H9 (cell line): ENCODE measurements around the gene WDR31. TPM values are rescaled to one million over a fixed set of nuclear protein-coding genes. Genes with fewer than 3 reads are reported as not detected.

Source experiments
- DNase-seq: peaks from one replicate; pipeline ENCODE4 v3.0.0-alpha.2; 2017
- H2AFZ ChIP-seq: one replicate; pipeline ENCODE4 v1.6.1; 2013; ENCODE audit warnings: mild to moderate bottlenecking, low read length, control low read depth, moderate library complexity
- H2AK5ac ChIP-seq: 2 replicates; pipeline ENCODE4 v1.6.1; 2013; ENCODE audit warnings: low read length, control low read depth, mixed read lengths; ENCODE audit not compliant: insufficient read length
- H2BK120ac ChIP-seq: one replicate; pipeline ENCODE4 v1.6.1; 2013; ENCODE audit warnings: low read depth, mild to moderate bottlenecking, low read length, control low read depth, inconsistent platforms; ENCODE audit not compliant: poor library complexity, severe bottlenecking
- H2BK12ac ChIP-seq: 2 replicates; pipeline ENCODE4 v1.6.1; 2013; ENCODE audit warnings: low read length, control low read depth, mixed read lengths, low read depth; ENCODE audit not compliant: insufficient read length
- H2BK15ac ChIP-seq: 2 replicates; pipeline ENCODE4 v1.6.1; 2013; ENCODE audit warnings: low read depth, low read length, control low read depth
- H2BK20ac ChIP-seq: one replicate; pipeline ENCODE4 v1.6.1; 2013; ENCODE audit warnings: low read depth, mild to moderate bottlenecking, low read length, control low read depth, inconsistent platforms; ENCODE audit not compliant: poor library complexity, severe bottlenecking
- H2BK5ac ChIP-seq: 2 replicates; pipeline ENCODE4 v1.6.1; 2013; ENCODE audit warnings: low read length, control low read depth, mixed read lengths; ENCODE audit not compliant: insufficient read length
- H3K14ac ChIP-seq: 2 replicates; pipeline ENCODE4 v1.6.1; 2013; ENCODE audit warnings: low read length, control low read depth; ENCODE audit not compliant: insufficient read depth
- H3K18ac ChIP-seq: 2 replicates; pipeline ENCODE4 v1.6.1; 2013; ENCODE audit warnings: low read depth, mild to moderate bottlenecking, mixed read lengths, low read length, control low read depth; ENCODE audit not compliant: insufficient read length
- H3K23ac ChIP-seq: 2 replicates; pipeline ENCODE4 v1.6.1; 2013; ENCODE audit warnings: low read length, control low read depth, mixed read lengths, low read depth; ENCODE audit not compliant: insufficient read length
- H3K23me2 ChIP-seq: 2 replicates; pipeline ENCODE4 v1.6.1; 2013; ENCODE audit warnings: low read depth, mild to moderate bottlenecking, mixed read lengths, low read length, control low read depth; ENCODE audit not compliant: insufficient read length, poor library complexity, severe bottlenecking
- H3K27ac ChIP-seq: 2 replicates; pipeline ENCODE4 v1.5.1; 2013; ENCODE audit warnings: low read length, control low read depth, mixed read lengths, low read depth; ENCODE audit not compliant: insufficient read length
- H3K27me3 ChIP-seq: 2 replicates; pipeline ENCODE4 v1.6.1; 2013; ENCODE audit warnings: low read length, control low read depth, inconsistent platforms; ENCODE audit not compliant: insufficient read depth
- H3K4ac ChIP-seq: 2 replicates; pipeline ENCODE4 v1.6.1; 2013; ENCODE audit warnings: low read depth, mild to moderate bottlenecking, control low read depth, inconsistent platforms, low read length, moderate library complexity
- H3K4me1 ChIP-seq: 2 replicates; pipeline ENCODE4 v1.6.1; 2013; ENCODE audit warnings: low read length, control low read depth, inconsistent platforms; ENCODE audit not compliant: insufficient read depth
- H3K4me2 ChIP-seq: 2 replicates; pipeline ENCODE4 v1.6.1; 2013; ENCODE audit warnings: low read length, control low read depth, mixed read lengths; ENCODE audit not compliant: insufficient read length, insufficient read depth
- H3K56ac ChIP-seq: 2 replicates; pipeline ENCODE4 v1.6.1; 2013; ENCODE audit warnings: low read depth, mild to moderate bottlenecking, mixed read lengths, low read length, control low read depth; ENCODE audit not compliant: insufficient read length
- H3K79me1 ChIP-seq: 2 replicates; pipeline ENCODE4 v1.6.1; 2013; ENCODE audit warnings: low read depth, mild to moderate bottlenecking, moderate library complexity, low read length, control low read depth, inconsistent platforms; ENCODE audit not compliant: insufficient read depth, poor library complexity, severe bottlenecking
- H3K79me2 ChIP-seq: 2 replicates; pipeline ENCODE4 v1.6.1; 2013; ENCODE audit warnings: low read length, control low read depth, inconsistent platforms; ENCODE audit not compliant: insufficient read depth
- H3K9ac ChIP-seq: 2 replicates; pipeline ENCODE4 v1.6.1; 2013; ENCODE audit warnings: low read length, control low read depth, mixed read lengths; ENCODE audit not compliant: insufficient read length; ENCODE audit errors: extremely low read depth
- H3K9me3 ChIP-seq: one replicate; pipeline ENCODE4 v1.6.1; 2013; ENCODE audit warnings: low read depth, low read length, inconsistent platforms; ENCODE audit not compliant: control insufficient read depth
- H3T11ph ChIP-seq: one replicate; pipeline ENCODE4 v1.6.1; 2013; ENCODE audit warnings: mild to moderate bottlenecking, low read length, control low read depth, inconsistent platforms
- H4K20me1 ChIP-seq: one replicate; pipeline ENCODE4 v1.6.1; 2013; ENCODE audit not compliant: control insufficient read depth, insufficient read length, insufficient read depth
- H4K5ac ChIP-seq: 2 replicates; pipeline ENCODE4 v1.6.1; 2013; ENCODE audit warnings: low read depth, mild to moderate bottlenecking, mixed read lengths, low read length, control low read depth; ENCODE audit not compliant: insufficient read length
- H4K8ac ChIP-seq: replicated peaks from 2 replicates; pipeline ENCODE4 v1.6.1; 2013; ENCODE audit warnings: low read length, control low read depth, mixed read lengths, low read depth; ENCODE audit not compliant: insufficient read length
- H4K91ac ChIP-seq: 2 replicates; pipeline ENCODE4 v1.6.1; 2013; ENCODE audit warnings: low read depth, mild to moderate bottlenecking, moderate library complexity, mixed read lengths, low read length, control low read depth; ENCODE audit not compliant: insufficient read length
- H3K27ac Mint-ChIP-seq, 3 experiments: 2 replicates in 2 of 3; 3 replicates in 1 of 3; pipeline ENCODE4 v1.8.0; 2020 to 2021; ENCODE audit warnings: mixed read lengths in 3 of 3, mild to moderate bottlenecking in 1 of 3, moderate library complexity in 1 of 3
- H3K27me3 Mint-ChIP-seq: 2 replicates; pipeline ENCODE4 v1.8.0; 2021; ENCODE audit warnings: low read depth, mild to moderate bottlenecking, moderate library complexity, mixed read lengths
- H3K36me3 Mint-ChIP-seq, 3 experiments: 2 replicates in 2 of 3; 3 replicates in 1 of 3; pipeline ENCODE4 v1.8.0; 2020 to 2021; ENCODE audit warnings: low read depth in 3 of 3, mixed read lengths in 3 of 3; ENCODE audit not compliant: insufficient read depth in 1 of 3
- H3K4me1 Mint-ChIP-seq, 2 experiments: 2 replicates each; pipeline ENCODE4 v1.8.0; 2020; ENCODE audit warnings: mixed read lengths in 2 of 2
- H3K4me3 Mint-ChIP-seq, 2 experiments: 2 replicates in 1 of 2; 3 replicates in 1 of 2; pipeline ENCODE4 v1.8.0; 2020 to 2021; ENCODE audit warnings: mild to moderate bottlenecking in 2 of 2, mixed read lengths in 2 of 2, moderate library complexity in 1 of 2
- H3K9me3 Mint-ChIP-seq, 2 experiments: 2 replicates in 1 of 2; 3 replicates in 1 of 2; pipeline ENCODE4 v1.8.0; 2020; ENCODE audit warnings: mild to moderate bottlenecking in 2 of 2, mixed read lengths in 2 of 2, moderate library complexity in 1 of 2
- WGBS: extraction: QIAGEN DNeasy Blood & Tissue Kit; methylation state at CpG from one replicate; pipeline ENCODE4 v1.1.7; 2013; ENCODE audit warnings: missing lambda C conversion rate, low lambda C conversion rate, mixed read lengths; ENCODE audit not compliant: insufficient read length; ENCODE audit errors: extremely low coverage; 5-methylcytosine and 5-hydroxymethylcytosine counted together
- total RNA-seq: library from RNA; stranded (reverse); gene quantifications from 2 replicates; pipeline ENCODE4 v1.2.1, GENCODE V29; 2021
- TF ChIP-seq, protein P1 (sequence below): fragments of 200-600 bp; sonication (generic); conservative IDR thresholded peaks from 3 replicates; pipeline ENCODE4 v1.8.0; 2021; ENCODE audit warnings: antibody characterized with exemption, mild to moderate bottlenecking

The WDR31 gene
- total RNA-seq, 1 experiment from 2014 or later = 0.72 TPM

DNA sequence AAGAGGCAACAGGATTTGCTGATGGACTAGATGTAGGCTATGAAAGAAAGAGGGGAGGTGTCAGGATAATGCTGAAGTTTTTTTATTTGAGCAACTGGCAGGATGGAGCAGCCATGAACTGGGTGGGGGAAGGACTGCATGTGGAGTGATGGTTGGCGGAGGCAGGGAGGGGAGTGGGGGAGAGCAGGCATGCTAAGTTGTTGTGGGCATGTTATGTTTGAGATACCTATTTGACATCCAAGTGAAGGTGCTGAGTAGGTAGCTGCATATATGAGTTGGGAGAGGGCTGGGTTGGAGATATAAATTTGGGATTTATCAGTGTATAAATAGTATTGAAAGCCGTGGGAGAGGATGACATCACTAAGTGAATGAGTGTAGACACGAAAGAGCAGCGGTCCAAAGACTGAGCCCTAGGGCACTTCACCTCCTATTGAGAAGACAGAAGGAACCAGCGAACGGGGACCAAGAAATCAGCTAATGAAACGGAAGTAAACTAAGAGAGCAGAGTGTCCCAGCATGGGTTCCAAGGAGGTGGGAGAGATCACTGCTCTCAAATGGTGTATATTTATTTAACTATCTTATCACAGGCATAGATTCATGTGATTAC, 16.7 kb upstream of the WDR31 start:
- H2BK12ac ChIP-seq = no peak overlapping the region
- Mint-ChIP-seq H3K27me3 (peaks cover 3% of the 10 kb centered on the region; the same call in 1 of the 2 replicates), H3K9me3 (no peaks in the 10 kb centered on the region), H3K36me3 (no peaks in the 10 kb centered on the region; a peak in 1 of 7 replicates), H3K27ac (no peak overlapping the region; a peak in 1 of 7 replicates), H3K4me1 (peaks cover 6 to 7% of the 10 kb centered on the region in 2 experiments), H3K4me3 (no peak overlapping the region)
- H3K4me1 ChIP-seq = no peaks in the 10 kb centered on the region; the same call in 1 of the 2 replicates
- no peak overlapping the region for H3K14ac ChIP-seq
- no peak overlapping the region for H3K9ac ChIP-seq
- no peaks in the 10 kb centered on the region for H3K9me3 ChIP-seq
- H2BK15ac ChIP-seq = no peak overlapping the region
- no peaks in the 10 kb centered on the region for H3K79me1 ChIP-seq
- no peak overlapping the region for H3K23ac ChIP-seq
- H2AFZ ChIP-seq = no peak overlapping the region
- H3K4me2 ChIP-seq = no peak overlapping the region
- no peak overlapping the region for H2BK120ac ChIP-seq
- no peak overlapping the region for H3K27ac ChIP-seq
- H4K5ac ChIP-seq = no peak overlapping the region
- no peak overlapping the region for H3T11ph ChIP-seq
- H3K79me2 ChIP-seq = no peaks in the 10 kb centered on the region
- no peak overlapping the region for H3K18ac ChIP-seq
- H4K91ac ChIP-seq = no peak overlapping the region
- H3K56ac ChIP-seq = no peak overlapping the region
- no peak overlapping the region for H4K8ac ChIP-seq
- TF ChIP-seq, protein P1, sequence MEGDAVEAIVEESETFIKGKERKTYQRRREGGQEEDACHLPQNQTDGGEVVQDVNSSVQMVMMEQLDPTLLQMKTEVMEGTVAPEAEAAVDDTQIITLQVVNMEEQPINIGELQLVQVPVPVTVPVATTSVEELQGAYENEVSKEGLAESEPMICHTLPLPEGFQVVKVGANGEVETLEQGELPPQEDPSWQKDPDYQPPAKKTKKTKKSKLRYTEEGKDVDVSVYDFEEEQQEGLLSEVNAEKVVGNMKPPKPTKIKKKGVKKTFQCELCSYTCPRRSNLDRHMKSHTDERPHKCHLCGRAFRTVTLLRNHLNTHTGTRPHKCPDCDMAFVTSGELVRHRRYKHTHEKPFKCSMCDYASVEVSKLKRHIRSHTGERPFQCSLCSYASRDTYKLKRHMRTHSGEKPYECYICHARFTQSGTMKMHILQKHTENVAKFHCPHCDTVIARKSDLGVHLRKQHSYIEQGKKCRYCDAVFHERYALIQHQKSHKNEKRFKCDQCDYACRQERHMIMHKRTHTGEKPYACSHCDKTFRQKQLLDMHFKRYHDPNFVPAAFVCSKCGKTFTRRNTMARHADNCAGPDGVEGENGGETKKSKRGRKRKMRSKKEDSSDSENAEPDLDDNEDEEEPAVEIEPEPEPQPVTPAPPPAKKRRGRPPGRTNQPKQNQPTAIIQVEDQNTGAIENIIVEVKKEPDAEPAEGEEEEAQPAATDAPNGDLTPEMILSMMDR = no peak
- no peaks in the 10 kb centered on the region for H3K27me3 ChIP-seq
- no CpG with 5 or more reads among the region's 7 CpGs for WGBS
- DNase-seq = no peak
- H3K23me2 ChIP-seq = no peaks in the 10 kb centered on the region
- H2BK5ac ChIP-seq = no peak overlapping the region
- no peak overlapping the region for H2BK20ac ChIP-seq
- H2AK5ac ChIP-seq = no peak overlapping the region
- H3K4ac ChIP-seq = no peak overlapping the region
- H4K20me1 ChIP-seq = no peaks in the 10 kb centered on the region
